Activated T-helper 1 cell treated with anti-CD3 and anti-CD28 coated beads, Interleukin-12 subunit alpha, Interleukin-12 subunit beta, Interleukin-2, Interleukin-4 antibody, amounts not matched to agents 30 ng/mL and 10 ng/mL and 1 ng/mL, durations not matched to agents 14 hours and 24 hours and 36 hours (primary cell): Measurements from ENCODE around the gene CCNG1. TPM values are rescaled to one million over a fixed set of nuclear protein-coding genes. Genes with fewer than 3 reads are reported as not detected.
A peak's percentile ranks its signal among the peaks of the same experiment; 100 is the strongest.
"Not testable (repeated sequence)": the region's sequence is repeated elsewhere in the genome, so short reads cannot be mapped to it uniquely, and the experiment has no call there.

Source experiments
- DNase-seq: peaks from one replicate; pipeline ENCODE4 v3.0.0; 2021; ENCODE audit warnings: low spot score
- H3K27ac Mint-ChIP-seq: one replicate; pipeline ENCODE4 v1.8.0; 2021; ENCODE audit warnings: mild to moderate bottlenecking, mixed read lengths
- H3K27me3 Mint-ChIP-seq: one replicate; pipeline ENCODE4 v1.8.0; 2022; ENCODE audit warnings: mild to moderate bottlenecking, moderate library complexity, mixed read lengths; ENCODE audit not compliant: insufficient read depth
- H3K36me3 Mint-ChIP-seq: one replicate; pipeline ENCODE4 v1.8.0; 2021; ENCODE audit warnings: low read depth, mixed read lengths
- H3K4me1 Mint-ChIP-seq: one replicate; pipeline ENCODE4 v1.8.0; 2021; ENCODE audit warnings: low read depth, mixed read lengths
- H3K4me3 Mint-ChIP-seq: one replicate; pipeline ENCODE4 v1.8.0; 2021; ENCODE audit warnings: mild to moderate bottlenecking, moderate library complexity, mixed read lengths
- H3K9me3 Mint-ChIP-seq: one replicate; pipeline ENCODE4 v1.8.0; 2021; ENCODE audit warnings: mixed read lengths
- intact Hi-C: fragments of 100-400 bp; cut with micrococcal nuclease; formaldehyde crosslinking; loops from one replicate; pipeline ENCODE4 v1.15.1; 2024
- total RNA-seq: library from RNA; stranded (reverse); gene quantifications from 2 replicates; pipeline ENCODE4 v1.2.3, GENCODE V29; 2022

CCNG1 gene, protein sequence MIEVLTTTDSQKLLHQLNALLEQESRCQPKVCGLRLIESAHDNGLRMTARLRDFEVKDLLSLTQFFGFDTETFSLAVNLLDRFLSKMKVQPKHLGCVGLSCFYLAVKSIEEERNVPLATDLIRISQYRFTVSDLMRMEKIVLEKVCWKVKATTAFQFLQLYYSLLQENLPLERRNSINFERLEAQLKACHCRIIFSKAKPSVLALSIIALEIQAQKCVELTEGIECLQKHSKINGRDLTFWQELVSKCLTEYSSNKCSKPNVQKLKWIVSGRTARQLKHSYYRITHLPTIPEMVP
- 72.3 and 77.8 TPM in 2 replicates for total RNA-seq

DNA sequence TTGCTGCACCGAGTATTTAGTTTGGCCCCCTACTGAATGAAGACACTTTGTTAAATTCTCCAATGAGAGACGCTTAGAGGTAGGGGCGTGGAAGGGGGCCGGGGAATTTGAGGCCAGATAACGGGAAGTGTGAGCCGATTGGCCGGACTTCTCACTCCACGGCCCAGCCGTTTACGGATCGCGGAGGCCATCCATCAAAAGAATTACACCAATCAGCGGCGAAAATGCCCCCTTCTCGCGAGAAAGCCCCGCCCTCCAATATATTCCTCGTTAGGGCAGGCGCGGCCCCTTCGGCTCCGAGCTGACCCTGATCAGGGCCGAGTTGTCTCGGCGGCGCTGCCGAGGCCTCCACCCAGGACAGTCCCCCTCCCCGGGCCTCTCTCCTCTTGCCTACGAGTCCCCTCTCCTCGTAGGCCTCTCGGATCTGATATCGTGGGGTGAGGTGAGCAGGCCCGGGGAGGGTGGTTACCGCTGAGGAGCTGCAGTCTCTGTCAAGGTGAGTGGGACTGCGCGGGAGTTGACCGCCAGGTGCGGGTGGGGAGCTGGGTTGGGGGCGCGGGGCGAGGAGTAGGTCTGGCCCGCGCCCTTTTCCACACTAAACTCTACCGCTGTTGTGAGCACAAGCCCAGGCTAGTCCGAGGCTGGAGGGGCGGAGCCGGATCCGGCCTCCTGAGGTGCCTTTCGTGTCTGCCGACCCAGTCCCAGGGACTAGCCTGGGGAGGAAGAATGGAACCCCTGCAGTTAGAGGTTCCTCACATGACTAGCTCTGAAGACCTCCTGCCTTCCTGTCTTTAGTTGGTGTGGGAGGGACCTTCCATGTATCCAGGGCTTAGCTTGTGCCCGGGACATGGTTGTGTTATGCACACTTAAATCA, at the start of gene CCNG1:
Gene CCNG1, plus strand, starts transcription at position 287 of the 874 bp plus-strand sequence. CDS start 1,662 bp downstream, outside the sequence.
- Mint-ChIP-seq H3K4me1 (peaks cover 59% of the 10 kb centered on the region), H3K27me3 (peaks cover 6% of the 10 kb centered on the region), H3K4me3 (peak within 1 kb of the TSS; percentile 92), H3K9me3 (no peaks in the 10 kb centered on the region), H3K27ac (peak within 1 kb of the TSS; percentile 75), H3K36me3 (peaks cover 27% of the 10 kb centered on the region)
- DNase-seq: peak; percentile 87
- intact Hi-C loops: loop anchor here (1.0 to 5.0 kb wide), 3 partner anchors 23 to 130 kb away; partner anchors contain the start of genes HMMR and NUDCD2

DNA sequence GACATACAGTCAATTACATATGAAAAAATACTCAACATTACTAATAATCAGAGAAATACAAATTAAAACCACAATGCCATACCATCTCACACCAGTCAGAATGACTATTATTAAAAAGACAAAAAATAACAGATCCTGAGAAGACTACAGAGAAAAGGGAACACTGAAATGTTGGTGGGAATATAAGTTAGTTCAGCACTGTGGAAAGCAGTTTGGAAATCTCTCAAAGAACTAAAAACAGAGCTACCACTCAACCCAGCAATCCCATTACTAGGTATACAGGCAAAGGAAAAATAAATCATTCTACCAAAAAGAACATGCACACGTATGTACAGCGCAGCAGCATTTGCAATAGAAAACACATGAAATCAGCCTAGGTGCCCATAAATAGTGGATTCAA, 41.6 kb upstream of the CCNG1 start:
- H3K4me1 Mint-ChIP-seq: no peaks in the 10 kb centered on the region
- H3K27me3 Mint-ChIP-seq: peaks cover 5% of the 10 kb centered on the region
- no peak for DNase-seq
- intact Hi-C loops: no loop called here
- no peaks in the 10 kb centered on the region for H3K36me3 Mint-ChIP-seq
- no peak overlapping the region for H3K27ac Mint-ChIP-seq
- H3K9me3 Mint-ChIP-seq: no peaks in the 10 kb centered on the region
- H3K4me3 Mint-ChIP-seq: no peak overlapping the region

DNA sequence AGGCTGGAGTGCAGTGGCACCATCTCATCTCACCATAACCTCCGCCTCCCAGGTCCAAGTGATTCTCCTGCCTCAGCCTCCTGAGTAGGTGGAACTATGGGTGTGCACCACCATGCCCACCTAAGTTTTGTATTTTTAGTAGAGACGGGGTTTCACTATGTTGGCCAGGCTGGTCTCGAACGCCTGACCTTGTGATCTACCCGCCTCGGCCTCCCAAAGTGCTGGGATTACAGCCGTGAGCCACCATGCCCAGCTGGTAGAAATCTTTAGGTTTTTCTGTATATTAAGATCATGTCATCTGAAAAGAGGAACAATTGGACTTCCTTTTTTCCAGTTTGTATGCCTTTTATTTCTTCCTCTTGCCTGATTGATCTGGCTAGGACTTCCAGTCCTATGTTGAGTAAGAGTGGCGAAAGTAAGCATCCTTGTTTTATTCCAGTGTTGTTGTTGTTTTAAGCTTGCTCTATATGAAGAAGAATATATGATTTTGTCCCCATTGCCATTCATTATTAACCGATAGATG, 40.5 kb upstream of the CCNG1 start:
- H3K27me3 Mint-ChIP-seq, DNase-seq, H3K4me3 Mint-ChIP-seq, intact Hi-C loops, H3K9me3 Mint-ChIP-seq, H3K36me3 Mint-ChIP-seq, H3K4me1 Mint-ChIP-seq, H3K27ac Mint-ChIP-seq: not testable (repeated sequence)

DNA sequence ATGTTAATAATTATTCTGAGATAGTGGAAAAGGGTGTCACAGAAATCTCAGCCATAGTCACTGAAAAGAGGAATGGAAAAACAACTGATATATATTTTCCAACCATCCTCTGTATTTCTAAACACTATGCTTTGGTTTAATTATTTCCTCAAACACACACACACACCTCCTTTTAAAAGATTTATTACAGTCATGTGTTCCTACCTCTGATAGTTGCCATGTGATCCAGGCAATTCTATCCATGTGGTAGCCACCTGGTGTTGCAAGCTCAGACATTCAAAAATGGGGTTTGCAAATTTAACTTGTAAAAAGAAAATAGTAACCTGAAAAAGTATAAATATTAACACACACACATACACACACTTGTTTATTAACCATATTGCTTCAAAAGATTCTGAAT, 40.0 kb upstream of the CCNG1 start:
- no peaks in the 10 kb centered on the region for H3K36me3 Mint-ChIP-seq
- no peak overlapping the region for H3K4me3 Mint-ChIP-seq
- H3K27me3 Mint-ChIP-seq: peaks cover 2% of the 10 kb centered on the region
- H3K27ac Mint-ChIP-seq: no peak overlapping the region
- intact Hi-C loops: no loop called here
- DNase-seq: no peak
- no peaks in the 10 kb centered on the region for H3K9me3 Mint-ChIP-seq
- no peaks in the 10 kb centered on the region for H3K4me1 Mint-ChIP-seq

DNA sequence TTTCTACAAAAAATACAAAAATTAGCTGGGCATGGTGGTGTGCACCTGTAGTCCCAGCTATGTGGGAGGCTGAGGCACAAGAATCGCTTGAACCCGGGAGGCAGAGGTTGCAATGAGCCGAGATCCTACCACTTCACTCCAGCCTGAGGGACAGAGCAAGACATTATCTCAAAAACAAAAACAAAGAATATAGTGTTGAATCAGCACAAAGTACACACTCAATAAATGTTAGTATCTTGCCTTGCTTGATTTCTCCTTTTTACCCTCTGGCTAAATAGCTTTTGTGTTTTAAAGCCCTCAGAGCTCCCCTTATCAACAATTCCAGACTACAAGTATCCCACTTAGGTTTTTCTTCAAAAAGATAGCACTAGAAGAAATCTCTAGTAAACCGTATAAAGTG, 37.5 kb upstream of the CCNG1 start:
- intact Hi-C loops: no loop called here
- Mint-ChIP-seq H3K4me1 (no peaks in the 10 kb centered on the region), H3K27ac (no peak overlapping the region), H3K27me3 (peaks cover 3% of the 10 kb centered on the region), H3K9me3 (no peaks in the 10 kb centered on the region), H3K36me3 (no peaks in the 10 kb centered on the region), H3K4me3 (no peak overlapping the region)
- DNase-seq: no peak

DNA sequence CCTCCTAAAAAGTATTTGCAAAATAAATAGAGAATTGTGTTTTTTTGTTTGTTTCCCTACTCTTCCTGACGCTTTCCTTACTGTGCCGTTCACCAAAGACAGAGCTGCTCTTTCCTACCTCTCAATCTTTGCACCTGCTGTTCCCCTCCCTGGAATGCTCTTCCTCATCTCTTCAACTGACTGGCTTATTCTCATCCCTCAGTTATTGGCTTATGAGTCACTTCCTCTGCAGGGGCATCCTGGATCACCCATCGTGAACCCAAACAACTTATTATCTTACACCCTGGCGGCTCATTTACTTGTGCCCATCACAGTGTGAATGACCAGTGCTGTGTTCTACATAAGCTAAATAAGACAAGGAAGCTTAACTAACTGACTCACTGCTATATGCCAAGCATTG, 36.1 kb upstream of the CCNG1 start:
- Mint-ChIP-seq H3K27me3 (peaks cover 3% of the 10 kb centered on the region), H3K36me3 (no peaks in the 10 kb centered on the region), H3K9me3 (no peaks in the 10 kb centered on the region), H3K27ac (no peak overlapping the region), H3K4me3 (no peak overlapping the region), H3K4me1 (no peaks in the 10 kb centered on the region)
- intact Hi-C loops: no loop called here
- no peak for DNase-seq

DNA sequence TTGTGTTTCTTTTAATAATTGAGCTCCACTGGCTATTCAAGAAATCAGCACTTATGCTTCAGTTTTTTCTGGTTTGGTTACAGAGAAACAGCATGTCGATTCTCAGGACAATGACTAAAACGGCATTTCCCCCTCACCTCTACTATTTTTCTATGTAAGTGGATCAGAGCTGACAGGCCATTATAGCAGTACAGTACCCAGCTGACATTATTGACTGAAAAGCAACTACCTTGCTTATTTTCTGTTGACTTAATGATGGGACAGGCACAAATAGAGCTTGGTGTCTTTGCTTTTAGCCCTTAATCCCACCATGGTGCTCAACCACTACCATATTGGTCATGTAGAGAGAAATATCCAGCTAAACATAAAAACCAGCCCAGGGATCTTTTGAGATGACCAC, 35.4 kb upstream of the CCNG1 start:
- no peaks in the 10 kb centered on the region for H3K9me3 Mint-ChIP-seq
- intact Hi-C loops: no loop called here

DNA sequence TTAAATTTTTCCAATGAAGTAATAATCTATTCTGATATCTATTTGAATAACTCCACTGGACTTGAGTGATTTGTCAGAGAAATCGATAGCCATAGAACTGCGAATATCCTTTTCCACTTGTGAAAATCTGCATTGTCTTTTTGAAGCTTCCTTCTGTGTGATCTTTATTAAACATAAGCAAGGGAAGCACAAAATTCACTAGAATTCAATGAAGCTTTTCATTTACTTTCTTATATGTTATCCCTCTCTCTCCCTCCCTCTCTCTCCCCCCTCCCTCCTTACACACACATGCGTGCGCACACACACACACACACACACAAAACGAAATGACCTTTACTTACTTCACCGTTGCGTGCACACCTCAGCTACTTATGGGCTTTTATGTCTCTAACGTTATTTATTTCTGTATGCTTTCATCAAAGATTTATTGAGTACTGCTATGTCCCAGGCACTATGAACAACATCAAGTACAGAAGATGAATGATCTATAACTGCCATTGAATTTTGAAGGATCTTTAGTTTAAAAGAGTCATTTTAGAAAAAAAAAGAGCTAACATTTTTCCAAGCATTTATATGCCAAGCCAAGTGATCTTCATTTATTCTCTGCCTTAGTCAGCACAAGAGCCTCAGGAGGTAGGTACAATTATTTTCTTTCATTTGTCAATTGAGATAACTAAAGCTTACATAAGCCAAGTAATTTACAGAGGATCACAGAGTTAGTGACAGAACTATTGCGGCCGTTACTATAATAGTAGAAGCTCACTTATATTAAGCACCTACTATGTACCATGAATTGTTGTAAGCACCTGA, 32.8 kb upstream of the CCNG1 start:
- intact Hi-C loops: loop anchor here (5.0 kb wide), 2 partner anchors 1552 to 1862 kb away; no protein-coding TSS in a partner anchor
- peaks cover 6% of the 10 kb centered on the region for H3K4me1 Mint-ChIP-seq
- no peaks in the 10 kb centered on the region for H3K9me3 Mint-ChIP-seq
- H3K4me3 Mint-ChIP-seq: no peak overlapping the region
- H3K27ac Mint-ChIP-seq: no peak overlapping the region
- peaks cover 2% of the 10 kb centered on the region for H3K27me3 Mint-ChIP-seq
- no peaks in the 10 kb centered on the region for H3K36me3 Mint-ChIP-seq
- DNase-seq: no peak

More for the DNA sequence above, 35.4 kb upstream of the CCNG1 start:
- Mint-ChIP-seq H3K27ac (no peak overlapping the region), H3K27me3 (peaks cover 3% of the 10 kb centered on the region), H3K36me3 (no peaks in the 10 kb centered on the region), H3K4me3 (no peak overlapping the region), H3K4me1 (no peaks in the 10 kb centered on the region)
- DNase-seq: no peak

DNA sequence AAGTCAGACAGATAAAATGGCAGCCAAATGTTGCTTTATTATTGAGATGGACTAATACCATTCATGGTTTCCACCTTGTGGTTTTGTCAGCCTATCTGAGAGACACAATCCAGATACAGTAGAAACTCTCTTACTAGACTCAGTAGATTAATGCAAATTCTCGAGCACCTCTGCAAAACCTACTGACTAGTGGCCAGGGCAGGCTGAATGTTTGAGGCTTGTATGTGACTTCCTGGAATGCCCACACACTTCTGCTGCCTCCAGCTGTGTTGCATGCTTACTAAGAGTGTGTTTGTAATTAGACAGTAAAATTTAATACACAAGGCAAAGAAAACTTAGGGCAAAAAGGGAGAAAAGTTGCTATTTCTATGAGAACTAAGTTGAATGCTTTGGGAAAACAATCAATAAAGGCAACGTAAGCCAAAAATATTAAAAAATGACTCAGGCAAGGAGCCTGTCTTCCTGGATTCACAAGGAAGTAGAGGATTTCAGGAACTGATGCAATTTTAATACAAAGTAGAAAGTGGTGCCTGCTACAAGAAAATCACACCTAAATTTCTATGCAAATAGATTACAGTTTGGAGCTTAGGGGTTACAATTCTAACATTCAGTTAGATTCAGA, 30.2 kb upstream of the CCNG1 start:
- Mint-ChIP-seq H3K4me1 (peaks cover 6% of the 10 kb centered on the region), H3K4me3 (no peak overlapping the region), H3K27me3 (peaks cover 10% of the 10 kb centered on the region), H3K27ac (no peak overlapping the region), H3K36me3 (no peaks in the 10 kb centered on the region), H3K9me3 (no peaks in the 10 kb centered on the region)
- no peak for DNase-seq
- intact Hi-C loops: loop anchor here (5.0 kb wide), 2 partner anchors 1555 to 1865 kb away; no protein-coding TSS in a partner anchor

DNA sequence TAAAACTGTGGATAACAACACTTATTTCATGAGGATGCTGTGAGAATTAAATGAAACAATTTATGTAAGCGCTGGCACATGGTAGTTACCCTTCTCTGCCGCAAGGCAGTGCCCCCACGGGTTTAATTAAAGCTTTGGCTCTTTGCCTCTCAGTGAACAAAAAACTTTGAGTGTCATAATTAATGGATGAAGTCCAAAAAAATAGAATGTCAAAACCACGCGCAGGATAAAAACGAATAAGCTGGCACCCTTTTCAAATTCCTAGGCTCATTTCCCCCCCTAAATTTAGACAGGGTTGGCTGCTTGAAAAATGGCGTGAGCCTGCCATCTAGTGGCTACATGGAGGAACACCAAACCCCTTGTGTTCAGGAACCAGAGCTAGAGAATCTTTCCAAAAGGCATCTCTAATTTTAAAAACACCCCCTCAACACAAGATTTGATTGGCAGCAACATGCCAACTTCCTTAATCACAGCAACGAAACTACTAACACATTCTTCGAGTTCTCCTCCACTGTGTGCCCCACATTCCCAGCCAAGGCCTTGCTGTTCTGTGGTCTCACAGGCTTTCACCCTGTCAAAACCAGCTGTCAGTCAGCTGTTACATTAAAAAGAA, 29.0 kb upstream of the CCNG1 start:
- no peaks in the 10 kb centered on the region for H3K36me3 Mint-ChIP-seq
- intact Hi-C loops: loop anchor here (1.0 to 5.0 kb wide), 5 partner anchors 61 to 1866 kb away; no protein-coding TSS in a partner anchor
- DNase-seq: peak; percentile 7
- H3K4me1 Mint-ChIP-seq: peaks cover 6% of the 10 kb centered on the region
- no peaks in the 10 kb centered on the region for H3K9me3 Mint-ChIP-seq
- peaks cover 12% of the 10 kb centered on the region for H3K27me3 Mint-ChIP-seq
- H3K4me3 Mint-ChIP-seq: no peak overlapping the region
- no peak overlapping the region for H3K27ac Mint-ChIP-seq

DNA sequence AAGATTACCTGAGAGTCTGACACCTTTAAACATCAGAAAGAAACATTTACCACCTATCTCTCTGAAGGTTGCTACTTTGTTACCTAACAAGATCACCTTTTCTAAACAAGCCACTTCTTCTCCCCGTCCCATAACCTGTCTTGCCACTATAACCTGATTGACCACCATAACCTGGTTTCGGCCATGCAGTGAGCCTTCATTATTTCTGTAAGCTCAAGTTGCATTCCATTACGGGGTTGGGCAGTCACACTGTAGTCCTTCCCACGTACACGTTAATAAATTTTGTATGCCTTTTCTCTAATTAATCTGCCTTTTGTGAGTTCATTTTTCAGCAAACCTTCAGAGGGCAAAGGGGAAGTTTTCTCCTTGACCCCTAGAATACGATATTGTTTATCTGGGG, 28.0 kb upstream of the CCNG1 start:
- peaks cover 6% of the 10 kb centered on the region for H3K4me1 Mint-ChIP-seq

DNA sequence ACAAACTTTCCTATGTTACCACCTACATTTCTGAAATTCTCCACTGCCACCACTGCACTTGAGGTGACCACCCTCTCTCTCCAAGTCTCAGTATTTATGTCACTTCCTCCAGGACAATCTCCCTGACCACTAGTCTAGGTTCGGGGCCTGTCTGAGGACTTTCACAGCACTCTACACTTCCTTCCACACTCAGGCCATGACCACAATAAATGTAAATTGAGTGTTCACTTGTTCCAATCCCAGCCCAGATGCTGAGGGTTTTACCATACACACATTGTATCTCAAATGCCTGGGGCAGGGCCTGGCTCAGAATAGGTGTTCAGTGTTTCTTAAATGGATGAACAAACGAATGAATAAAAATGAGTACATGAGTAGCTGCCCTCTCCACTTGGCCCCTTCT, 26.9 kb upstream of the CCNG1 start:
- intact Hi-C loops: no loop called here
- peaks cover 6% of the 10 kb centered on the region for H3K4me1 Mint-ChIP-seq
- H3K9me3 Mint-ChIP-seq: no peaks in the 10 kb centered on the region
- H3K36me3 Mint-ChIP-seq: no peaks in the 10 kb centered on the region
- DNase-seq: no peak
- H3K27ac Mint-ChIP-seq: no peak overlapping the region
- peaks cover 25% of the 10 kb centered on the region for H3K27me3 Mint-ChIP-seq
- H3K4me3 Mint-ChIP-seq: no peak overlapping the region

More for the DNA sequence above, 28.0 kb upstream of the CCNG1 start:
- Mint-ChIP-seq H3K27me3 (peaks cover 18% of the 10 kb centered on the region), H3K4me3 (no peak overlapping the region), H3K36me3 (no peaks in the 10 kb centered on the region), H3K27ac (no peak overlapping the region), H3K9me3 (no peaks in the 10 kb centered on the region)
- intact Hi-C loops: loop anchor here (2.0 to 5.0 kb wide), 3 partner anchors 305 to 1867 kb away; no protein-coding TSS in a partner anchor
- no peak for DNase-seq
